ENCODE data around the gene SPTSSA.
"Not testable (repeated sequence)": the region's sequence is repeated elsewhere in the genome, so short reads cannot be mapped to it uniquely, and the experiment has no call there.

Gene SPTSSA

GRCh38 chr14:34470319-34470718, 8.3 kb upstream of the SPTSSA start:
- DNase-seq: no peak

DNA sequence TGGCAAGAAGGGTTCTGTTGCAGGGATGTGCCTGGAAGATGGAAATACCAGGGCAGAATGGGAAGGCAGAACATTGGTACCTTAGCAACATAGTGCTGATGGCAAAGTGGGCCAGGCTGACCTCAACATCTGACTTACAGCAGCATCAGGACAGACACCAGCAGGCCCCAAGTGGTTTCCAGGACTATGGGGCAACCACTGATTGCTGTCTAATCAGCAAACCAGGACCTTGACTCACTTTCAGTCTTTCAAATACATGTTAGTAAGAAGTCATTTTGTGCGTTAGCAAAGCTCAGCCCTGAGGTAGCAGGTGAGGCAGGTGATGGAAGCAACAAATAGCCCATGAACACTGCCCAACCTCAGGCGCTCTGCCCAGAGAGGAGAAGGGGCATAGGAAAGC, 4.7 kb upstream of the SPTSSA start:
- no peak for DNase-seq

- DNase-seq: no peak
These were observed 3.2 kb upstream of the SPTSSA start for GRCh38 chr14:34465069-34465859.

DNA sequence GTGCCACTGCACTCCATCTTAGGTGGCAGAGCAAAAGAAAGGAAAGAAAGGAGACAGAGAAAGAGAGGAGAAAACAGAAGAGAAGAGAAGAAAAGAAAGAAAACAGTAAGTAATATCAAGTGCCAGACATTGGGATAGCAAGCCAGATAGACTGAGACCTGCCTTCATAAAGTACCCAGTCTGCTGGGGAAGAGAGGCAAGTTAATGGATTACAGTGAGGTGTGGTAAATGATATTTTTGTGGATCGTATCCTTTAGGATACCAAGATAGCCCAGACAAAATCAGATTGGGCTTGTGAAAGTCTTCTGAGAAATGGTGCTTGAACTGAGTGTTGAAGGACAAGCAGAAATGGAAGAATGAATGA, 1.5 kb upstream of the SPTSSA start:
- no peak for DNase-seq

DNA sequence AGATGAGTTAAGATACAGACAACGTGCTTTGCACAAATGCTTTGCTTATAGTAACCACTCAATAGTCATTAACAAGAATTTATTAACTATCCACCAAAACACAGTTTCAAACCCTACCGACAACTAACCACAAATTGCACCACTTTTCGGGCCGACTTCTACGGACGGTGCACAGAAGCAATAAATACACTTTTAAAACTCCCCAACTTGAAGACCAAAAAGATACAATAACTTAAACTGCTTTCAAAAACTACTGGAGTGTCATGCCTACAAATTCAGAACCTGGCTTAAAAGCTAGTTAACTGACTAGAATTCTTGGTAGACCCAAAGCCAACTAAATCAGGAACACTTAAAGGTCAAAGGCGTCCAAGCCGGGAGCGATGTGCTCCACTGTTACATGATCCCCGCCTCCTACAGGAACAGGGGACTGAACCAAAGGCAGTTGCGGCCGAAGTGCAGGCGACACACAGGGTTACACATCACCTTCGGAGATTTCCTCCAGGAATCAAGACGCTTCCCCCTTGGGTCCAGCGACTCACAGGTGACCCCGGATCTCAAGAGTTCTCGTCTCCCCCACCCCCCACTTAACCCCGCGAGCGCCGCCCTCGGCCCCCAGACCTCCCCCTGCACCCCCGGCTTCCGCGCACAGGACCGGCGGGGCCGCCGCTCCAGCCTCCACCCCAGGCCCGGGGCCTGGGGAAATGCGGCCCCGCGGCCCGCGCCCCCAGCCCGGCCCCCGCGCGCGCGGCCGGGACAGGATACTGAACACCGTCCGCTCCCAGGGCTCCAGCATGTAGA, 507 bp downstream of the SPTSSA start:
- DNase-seq: peak; percentile 49

GRCh38 chr14:34460841-34461240, 1.2 kb downstream of the SPTSSA start:
- DNase-seq: no peak

GRCh38 chr14:34460295-34460694, 1.7 kb downstream of the SPTSSA start:
- DNase-seq: no peak

DNA sequence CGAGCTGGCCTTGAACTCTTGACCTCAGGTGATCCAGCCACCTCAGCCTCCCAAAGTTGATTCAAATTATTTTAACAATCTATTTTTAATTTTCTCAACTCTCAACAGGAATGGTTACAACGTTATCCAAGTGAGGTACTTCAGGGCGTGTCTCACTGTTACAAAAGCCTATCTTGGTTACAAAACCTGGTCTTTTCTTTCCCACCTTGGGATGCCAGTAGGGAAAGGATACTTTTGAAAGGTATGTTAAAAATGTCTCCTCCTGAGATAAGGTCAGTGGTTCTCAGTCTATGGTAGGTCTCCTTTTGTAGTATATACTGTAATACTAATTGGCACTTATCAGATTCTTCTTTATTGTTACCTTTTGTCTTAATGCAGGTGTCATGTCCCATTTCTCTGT, 4.9 kb downstream of the SPTSSA start:
- DNase-seq: no peak

DNA sequence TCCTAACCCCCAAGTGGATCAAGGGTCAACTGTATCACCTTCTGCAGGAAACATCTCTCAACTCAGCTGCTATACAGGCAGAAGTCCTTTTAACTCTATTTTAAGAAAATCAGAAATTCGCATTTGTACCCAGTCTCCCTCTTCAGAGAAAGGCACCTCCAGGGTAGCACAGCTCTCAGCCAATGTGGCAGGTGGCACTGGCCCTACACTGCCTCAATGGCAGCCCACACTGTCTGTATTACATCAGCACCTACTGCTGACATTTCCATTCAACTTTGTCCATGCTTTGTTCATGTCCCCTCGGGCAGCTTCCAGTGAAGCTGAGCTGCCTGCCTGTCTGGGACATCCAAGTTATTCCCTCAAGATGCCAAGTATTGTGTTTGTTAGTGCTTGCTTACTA, 8.8 kb downstream of the SPTSSA start:
- no peak for DNase-seq

- no peak for DNase-seq
These were observed 9.7 kb downstream of the SPTSSA start for GRCh38 chr14:34452258-34452822.

GRCh38 chr14:34450958-34451357, 11.1 kb downstream of the SPTSSA start:
- DNase-seq: no peak

DNA sequence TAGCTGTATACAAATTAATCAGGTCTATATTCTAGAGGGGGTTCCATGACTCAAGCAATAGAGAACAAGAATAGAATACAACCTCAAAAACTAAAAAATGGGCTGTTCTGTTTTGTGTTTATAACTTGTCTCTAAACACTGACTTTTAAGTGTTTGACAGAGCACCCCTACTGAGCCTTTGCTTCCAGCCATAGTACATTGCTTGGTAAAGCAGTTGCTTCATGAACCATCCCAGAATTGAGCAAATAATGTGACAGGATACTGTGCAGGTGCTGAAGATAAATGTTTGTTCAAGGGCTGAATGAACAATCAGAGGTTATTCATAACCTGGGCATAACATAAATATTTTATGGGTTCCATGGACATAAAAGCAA, 11.5 kb downstream of the SPTSSA start:
- DNase-seq: no peak

DNA sequence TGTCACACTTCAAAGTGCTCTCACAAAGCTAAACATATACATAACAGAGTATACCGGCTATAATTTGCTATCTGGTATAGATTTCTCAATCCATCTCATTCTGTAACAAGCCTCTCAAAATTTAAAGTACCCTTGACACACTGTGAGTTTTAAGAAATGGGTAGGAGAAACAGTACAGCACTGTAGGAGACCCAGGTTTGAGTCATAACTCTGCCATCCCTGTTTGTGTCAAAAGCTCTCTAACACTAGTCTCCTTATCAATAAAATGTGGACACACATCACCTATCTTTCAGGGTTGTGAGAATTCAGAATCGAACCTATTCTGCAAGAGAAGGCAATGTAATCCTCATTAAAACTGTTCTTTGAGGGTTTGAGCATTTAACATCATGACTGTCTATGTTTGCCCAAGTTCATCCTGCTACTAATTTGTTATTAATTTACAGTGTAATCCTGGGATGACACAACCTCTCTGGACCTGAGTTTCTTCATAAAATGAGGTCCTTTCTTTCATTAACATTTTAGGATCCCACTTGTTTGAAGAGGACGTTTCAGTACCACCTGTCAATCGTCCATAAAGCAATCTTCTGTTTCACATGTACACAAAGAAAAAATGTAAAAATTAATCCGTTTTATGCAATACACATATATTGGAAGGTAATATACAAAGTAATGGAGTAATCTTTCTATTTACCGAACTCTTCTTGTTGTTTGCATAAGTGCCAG, 12.1 kb downstream of the SPTSSA start:
- no peak for DNase-seq

GRCh38 chr14:34439090-34439489, 22.9 kb downstream of the SPTSSA start:
- DNase-seq: no peak

GRCh38 chr14:34438438-34438837, 23.6 kb downstream of the SPTSSA start:
- DNase-seq: no peak

- DNase-seq: no peak
These were observed 24.3 kb downstream of the SPTSSA start for GRCh38 chr14:34437729-34438080.

GRCh38 chr14:34436960-34437728, 24.9 kb downstream of the SPTSSA start:
- no peak for DNase-seq

- DNase-seq: no peak
These were observed 25.7 kb downstream of the SPTSSA start for GRCh38 chr14:34436118-34436905.

DNA sequence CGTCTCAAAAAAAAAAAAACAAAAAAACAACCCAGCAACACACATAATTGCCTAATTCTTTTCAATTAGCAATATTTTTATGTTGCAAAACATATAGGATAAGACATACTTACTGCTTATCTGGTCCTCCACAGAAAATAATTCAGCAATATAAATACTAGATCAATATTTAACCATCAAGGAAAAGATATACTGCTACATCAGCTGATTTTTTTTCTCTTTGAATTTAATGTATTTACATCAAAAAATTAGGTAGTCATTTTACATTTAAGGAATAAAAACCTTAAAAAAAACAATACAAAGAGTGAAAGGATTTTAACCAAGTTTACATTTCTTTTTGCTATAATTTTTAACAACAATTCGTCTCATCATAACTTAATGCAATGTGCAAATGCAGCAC, 28.1 kb downstream of the SPTSSA start:
- DNase-seq: no peak

DNA sequence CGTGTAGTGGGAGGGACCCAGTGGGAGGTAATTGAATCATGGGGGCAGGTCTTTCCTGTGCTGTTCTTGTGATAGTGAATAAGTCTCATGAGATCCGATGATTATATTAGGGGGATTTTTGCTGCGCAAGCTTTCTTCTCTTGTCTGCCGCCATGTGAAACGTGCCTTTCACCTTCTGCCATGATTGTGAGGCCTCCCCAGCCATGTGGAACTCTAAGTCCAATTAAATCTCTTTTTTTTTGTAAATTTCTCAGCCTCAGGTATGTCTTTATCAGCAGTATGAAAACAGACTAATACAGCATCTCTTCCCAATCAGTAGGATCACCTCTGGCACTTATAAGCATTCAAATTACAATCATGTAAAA, 34.0 kb downstream of the SPTSSA start:
- not testable (repeated sequence) for DNase-seq

- DNase-seq: no peak
These were observed 35.4 kb downstream of the SPTSSA start for GRCh38 chr14:34426313-34427295.

All from NCI-H2171 treated with DMSO at 0.1 percent for 48 hours (cell line).